Measurements from ENCODE around the gene TNK2. TPM values are rescaled to one million over a fixed set of nuclear protein-coding genes. Genes with fewer than 3 reads are reported as not detected.
"Not testable (repeated sequence)": the region's sequence is repeated elsewhere in the genome, so short reads cannot be mapped to it uniquely, and the experiment has no call there.

TNK2 gene
- total RNA-seq, 1 donor from 2014 or later = 56.7 TPM

GRCh38 chr3:195820186-195820585, 88.2 kb downstream of the TNK2 start:
- Histone ChIP-seq H3K27me3 (ENCODE audit: low read depth) (peaks cover 3% of the 10 kb centered on the region), H3K9me3 (no peaks in the 10 kb centered on the region), H3K36me3 (no peaks in the 10 kb centered on the region), H3K27ac (no peak overlapping the region), H3K4me3 (no peak overlapping the region), H3K4me1 (no peaks in the 10 kb centered on the region)
- DNase-seq (no peak), ATAC-seq (no peak)
- intact Hi-C loops (cut with DNase I) = no loop called here
- no peak for TF ChIP-seq CTCF (IDR thresholded peaks at IDR 0.05)

- Histone ChIP-seq H3K27ac (no peak overlapping the region), H3K36me3 (no peaks in the 10 kb centered on the region), H3K9me3 (no peaks in the 10 kb centered on the region), H3K4me3 (no peak overlapping the region), H3K4me1 (no peaks in the 10 kb centered on the region), H3K27me3 (ENCODE audit: low read depth) (no peaks in the 10 kb centered on the region)
- ATAC-seq (no peak), DNase-seq (no peak)
- no peak for TF ChIP-seq CTCF (IDR thresholded peaks at IDR 0.05)
- intact Hi-C loops (cut with DNase I) = no loop called here
Observed at GRCh38 chr3:195818301-195818700, 90.0 kb downstream of the TNK2 start.

- intact Hi-C loops (cut with DNase I) = no loop called here
- no peaks in the 10 kb centered on the region for H3K9me3 ChIP-seq
- no peak for TF ChIP-seq CTCF (IDR thresholded peaks at IDR 0.05)
- DNase-seq = no peak
- H3K27ac ChIP-seq = no peak overlapping the region
- no peaks in the 10 kb centered on the region for H3K4me1 ChIP-seq
- no peak for ATAC-seq
- peaks cover 5% of the 10 kb centered on the region for H3K27me3 ChIP-seq (ENCODE audit: low read depth)
- no peaks in the 10 kb centered on the region for H3K36me3 ChIP-seq
- H3K4me3 ChIP-seq = no peak overlapping the region
Observed at GRCh38 chr3:195817578-195818135, 90.7 kb downstream of the TNK2 start.

DNA sequence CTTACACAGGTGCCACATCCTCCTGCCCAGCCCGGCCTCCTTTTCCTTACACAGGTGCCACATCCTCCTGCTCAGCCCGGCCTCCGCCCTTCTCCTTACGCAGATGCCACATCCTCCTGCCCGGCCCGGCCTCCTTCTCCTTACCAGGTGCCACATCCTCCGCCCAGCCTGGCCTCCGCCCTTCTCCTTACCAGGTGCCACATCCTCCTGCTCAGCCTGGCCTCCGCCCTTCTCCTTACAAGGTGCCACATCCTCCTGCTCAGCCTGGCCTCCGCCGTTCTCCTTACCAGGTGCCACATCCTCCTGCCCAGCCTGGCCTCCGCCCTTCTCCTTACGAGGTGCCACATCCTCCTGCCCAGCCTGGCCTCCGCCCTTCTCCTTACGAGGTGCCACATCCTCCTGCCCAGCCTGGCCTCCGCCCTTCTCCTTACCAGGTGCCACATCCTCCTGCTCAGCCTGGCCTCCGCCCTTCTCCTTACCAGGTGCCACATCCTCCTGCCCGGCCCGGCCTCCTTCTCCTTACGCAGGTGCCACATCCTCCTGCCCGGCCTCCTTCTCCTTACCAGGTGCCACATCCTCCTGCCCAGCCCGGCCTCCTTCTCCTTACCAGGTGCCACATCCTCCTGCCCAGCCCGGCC, 92.0 kb downstream of the TNK2 start:
- H3K36me3 ChIP-seq; DNase-seq; H3K27me3 ChIP-seq (ENCODE audit: low read depth); ATAC-seq; H3K4me3 ChIP-seq; intact Hi-C loops (cut with DNase I); H3K27ac ChIP-seq; H3K4me1 ChIP-seq; H3K9me3 ChIP-seq: not testable (repeated sequence)

DNA sequence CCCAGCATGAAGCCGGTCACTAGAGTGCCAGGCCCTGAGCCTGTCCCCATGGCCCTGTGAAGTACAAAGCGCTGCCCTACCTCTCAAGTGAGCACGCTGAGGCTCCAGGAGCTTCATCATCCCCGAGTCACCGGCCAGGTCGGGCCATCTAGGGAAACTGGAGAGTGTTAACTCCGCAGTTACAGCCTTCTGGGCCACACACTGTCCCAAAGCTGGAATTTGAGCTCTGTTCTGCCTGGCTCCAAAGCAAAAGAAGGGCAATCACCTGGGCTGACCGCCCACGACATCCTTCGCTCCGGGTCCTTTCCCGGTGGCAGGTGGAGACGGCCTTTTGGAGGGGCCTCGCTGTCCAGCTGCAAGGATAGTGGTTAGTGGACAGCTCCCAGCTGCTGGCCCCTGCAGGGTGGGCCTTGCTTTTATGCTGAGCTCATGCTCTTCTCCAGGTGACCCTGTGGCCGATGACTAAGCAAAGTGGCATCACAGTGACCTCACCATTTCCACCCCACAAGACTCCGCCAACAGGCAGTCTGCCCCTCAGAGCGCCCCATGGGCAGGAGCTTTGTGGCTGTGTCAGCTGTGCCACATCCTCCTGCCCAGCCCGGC, 93.1 kb downstream of the TNK2 start:
- DNase-seq (no peak), ATAC-seq (no peak)
- no peaks in the 10 kb centered on the region for H3K36me3 ChIP-seq

More for the DNA sequence above, 93.1 kb downstream of the TNK2 start:
- Histone ChIP-seq H3K9me3 (no peaks in the 10 kb centered on the region), H3K4me1 (no peaks in the 10 kb centered on the region), H3K27ac (no peak overlapping the region), H3K27me3 (ENCODE audit: low read depth) (peaks cover 9% of the 10 kb centered on the region), H3K4me3 (no peak overlapping the region)
- TF ChIP-seq CTCF (IDR thresholded peaks at IDR 0.05) = no peak
- intact Hi-C loops (cut with DNase I) = no loop called here

Data from lower lobe of right lung (tissue), 2 donors.